H1 (cell line): ENCODE measurements around the gene EMX1. TPM values are rescaled to one million over a fixed set of nuclear protein-coding genes. Genes with fewer than 3 reads are reported as not detected.

ENCODE experiments used
- BACH1 ChIP-seq: IDR thresholded peaks from 2 replicates; pipeline ENCODE4 v1.6.1; 2012; ENCODE audit warnings: low read length, improper control_type of control experiment
- CREB1 ChIP-seq: IDR thresholded peaks from 2 replicates; pipeline ENCODE4 v1.6.1; 2012; ENCODE audit warnings: inconsistent platforms
- KDM1A ChIP-seq: fragments of 200-600, 300-600 bp; sonication (generic); IDR thresholded peaks from 2 replicates; pipeline ENCODE4 v1.7.1; 2016; ENCODE audit warnings: mild to moderate bottlenecking, low read length, borderline replicate concordance
- KDM4A ChIP-seq: IDR thresholded peaks from one replicate; pipeline ENCODE4 v1.7.1; 2012; ENCODE audit warnings: low read depth, mild to moderate bottlenecking, moderate library complexity, low read length, inconsistent platforms; ENCODE audit not compliant: severe bottlenecking
- PHF8 ChIP-seq: fragments of 200-600 bp; sonication (generic); conservative IDR thresholded peaks from 2 replicates; pipeline ENCODE4 v1.7.1; 2012; ENCODE audit warnings: low read depth, mild to moderate bottlenecking, inconsistent platforms, low read length, moderate library complexity
- RNF2 ChIP-seq: fragments of 200-900, 300-1000 bp; sonication (generic); IDR thresholded peaks from 2 replicates; pipeline ENCODE4 v1.7.1; 2016; ENCODE audit warnings: borderline replicate concordance, low read depth, mild to moderate bottlenecking, antibody characterized with exemption, low read length; ENCODE audit not compliant: poor library complexity, severe bottlenecking; ENCODE audit errors: missing control alignments
- SAP30 ChIP-seq: fragments of 300-600 bp; sonication (generic); IDR thresholded peaks from 2 replicates; pipeline ENCODE4 v1.7.1; 2012; ENCODE audit warnings: low read length, moderate library complexity, mild to moderate bottlenecking, inconsistent platforms; ENCODE audit not compliant: insufficient read depth, insufficient replicate concordance
- SP1 ChIP-seq: IDR thresholded peaks from 2 replicates; pipeline ENCODE4 v1.6.1; 2011; ENCODE audit warnings: low read depth, low read length
- polyA plus RNA-seq, 7 experiments: library from polyadenylated mRNA; depleted of rRNA in 3 of 7; stranded (reverse) in 5 of 7; unstranded in 2 of 7; fragments of >200 nt in 5 of 7; fragments of 200-250 nt in 2 of 7; gene quantifications; 1 replicate in 5 of 7; 2 replicates in 1 of 7; 4 replicates in 1 of 7; pipeline versions ENCODE4 v1.2.1 to v1.2.3, GENCODE V29; 2011 to 2013; ENCODE audit warnings: missing spikeins in 2 of 7, mixed read lengths in 2 of 7
- total RNA-seq: library from RNA; stranded (reverse); fragmentation: NEBNext Ultra II Directional; extraction: Animal tissue kit (Norgen Biotek cat#: 25700); gene quantifications from 2 replicates; pipeline ENCODE4 v1.2.1, GENCODE V29; 2021
- TF ChIP-seq, protein P1 (sequence below): fragments of 300-600 bp; sonication (generic); IDR thresholded peaks from 2 replicates; pipeline ENCODE4 v1.7.1; 2012; ENCODE audit warnings: low read length, moderate library complexity, mild to moderate bottlenecking, inconsistent platforms; ENCODE audit not compliant: insufficient replicate concordance

EMX1 gene
- total and polyA plus RNA-seq, 2 of the 8 experiments (the other 6 are each of a cell fraction or from before 2014, with no cell fraction given): 2.4 to 4.9 TPM

DNA sequence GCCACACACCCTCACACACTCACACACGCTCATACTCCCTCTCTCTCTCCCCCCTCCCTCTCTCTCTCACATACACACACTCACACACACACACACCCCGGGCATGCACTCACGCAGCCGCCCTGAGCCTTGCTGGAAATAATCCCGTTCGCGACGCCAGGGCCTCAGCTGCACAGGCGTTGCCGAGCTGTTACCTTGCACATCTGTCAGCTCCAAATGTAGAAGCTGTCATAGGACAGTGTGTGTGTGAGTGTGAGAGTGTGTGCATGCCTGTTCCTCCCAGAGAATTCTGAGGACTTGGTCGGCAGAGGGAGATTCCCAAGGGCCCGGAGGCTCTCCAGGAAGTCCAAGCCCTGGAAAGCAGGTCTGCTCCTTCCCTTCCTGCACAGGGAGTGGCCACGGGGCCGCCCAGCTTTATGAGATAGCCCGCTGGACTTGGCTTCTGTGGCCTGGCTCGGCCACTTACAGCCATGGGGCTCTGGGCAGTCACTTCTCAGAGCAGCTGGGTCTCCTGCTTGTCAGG lies 21.5 kb upstream of the EMX1 start (continued):
- TF ChIP-seq KDM4A (no peak), SP1 (no peak), KDM1A (no peak), BACH1 (no peak), PHF8 (no peak), SAP30 (no peak), CREB1 (no peak), RNF2 (no peak)
- TF ChIP-seq, protein P1, sequence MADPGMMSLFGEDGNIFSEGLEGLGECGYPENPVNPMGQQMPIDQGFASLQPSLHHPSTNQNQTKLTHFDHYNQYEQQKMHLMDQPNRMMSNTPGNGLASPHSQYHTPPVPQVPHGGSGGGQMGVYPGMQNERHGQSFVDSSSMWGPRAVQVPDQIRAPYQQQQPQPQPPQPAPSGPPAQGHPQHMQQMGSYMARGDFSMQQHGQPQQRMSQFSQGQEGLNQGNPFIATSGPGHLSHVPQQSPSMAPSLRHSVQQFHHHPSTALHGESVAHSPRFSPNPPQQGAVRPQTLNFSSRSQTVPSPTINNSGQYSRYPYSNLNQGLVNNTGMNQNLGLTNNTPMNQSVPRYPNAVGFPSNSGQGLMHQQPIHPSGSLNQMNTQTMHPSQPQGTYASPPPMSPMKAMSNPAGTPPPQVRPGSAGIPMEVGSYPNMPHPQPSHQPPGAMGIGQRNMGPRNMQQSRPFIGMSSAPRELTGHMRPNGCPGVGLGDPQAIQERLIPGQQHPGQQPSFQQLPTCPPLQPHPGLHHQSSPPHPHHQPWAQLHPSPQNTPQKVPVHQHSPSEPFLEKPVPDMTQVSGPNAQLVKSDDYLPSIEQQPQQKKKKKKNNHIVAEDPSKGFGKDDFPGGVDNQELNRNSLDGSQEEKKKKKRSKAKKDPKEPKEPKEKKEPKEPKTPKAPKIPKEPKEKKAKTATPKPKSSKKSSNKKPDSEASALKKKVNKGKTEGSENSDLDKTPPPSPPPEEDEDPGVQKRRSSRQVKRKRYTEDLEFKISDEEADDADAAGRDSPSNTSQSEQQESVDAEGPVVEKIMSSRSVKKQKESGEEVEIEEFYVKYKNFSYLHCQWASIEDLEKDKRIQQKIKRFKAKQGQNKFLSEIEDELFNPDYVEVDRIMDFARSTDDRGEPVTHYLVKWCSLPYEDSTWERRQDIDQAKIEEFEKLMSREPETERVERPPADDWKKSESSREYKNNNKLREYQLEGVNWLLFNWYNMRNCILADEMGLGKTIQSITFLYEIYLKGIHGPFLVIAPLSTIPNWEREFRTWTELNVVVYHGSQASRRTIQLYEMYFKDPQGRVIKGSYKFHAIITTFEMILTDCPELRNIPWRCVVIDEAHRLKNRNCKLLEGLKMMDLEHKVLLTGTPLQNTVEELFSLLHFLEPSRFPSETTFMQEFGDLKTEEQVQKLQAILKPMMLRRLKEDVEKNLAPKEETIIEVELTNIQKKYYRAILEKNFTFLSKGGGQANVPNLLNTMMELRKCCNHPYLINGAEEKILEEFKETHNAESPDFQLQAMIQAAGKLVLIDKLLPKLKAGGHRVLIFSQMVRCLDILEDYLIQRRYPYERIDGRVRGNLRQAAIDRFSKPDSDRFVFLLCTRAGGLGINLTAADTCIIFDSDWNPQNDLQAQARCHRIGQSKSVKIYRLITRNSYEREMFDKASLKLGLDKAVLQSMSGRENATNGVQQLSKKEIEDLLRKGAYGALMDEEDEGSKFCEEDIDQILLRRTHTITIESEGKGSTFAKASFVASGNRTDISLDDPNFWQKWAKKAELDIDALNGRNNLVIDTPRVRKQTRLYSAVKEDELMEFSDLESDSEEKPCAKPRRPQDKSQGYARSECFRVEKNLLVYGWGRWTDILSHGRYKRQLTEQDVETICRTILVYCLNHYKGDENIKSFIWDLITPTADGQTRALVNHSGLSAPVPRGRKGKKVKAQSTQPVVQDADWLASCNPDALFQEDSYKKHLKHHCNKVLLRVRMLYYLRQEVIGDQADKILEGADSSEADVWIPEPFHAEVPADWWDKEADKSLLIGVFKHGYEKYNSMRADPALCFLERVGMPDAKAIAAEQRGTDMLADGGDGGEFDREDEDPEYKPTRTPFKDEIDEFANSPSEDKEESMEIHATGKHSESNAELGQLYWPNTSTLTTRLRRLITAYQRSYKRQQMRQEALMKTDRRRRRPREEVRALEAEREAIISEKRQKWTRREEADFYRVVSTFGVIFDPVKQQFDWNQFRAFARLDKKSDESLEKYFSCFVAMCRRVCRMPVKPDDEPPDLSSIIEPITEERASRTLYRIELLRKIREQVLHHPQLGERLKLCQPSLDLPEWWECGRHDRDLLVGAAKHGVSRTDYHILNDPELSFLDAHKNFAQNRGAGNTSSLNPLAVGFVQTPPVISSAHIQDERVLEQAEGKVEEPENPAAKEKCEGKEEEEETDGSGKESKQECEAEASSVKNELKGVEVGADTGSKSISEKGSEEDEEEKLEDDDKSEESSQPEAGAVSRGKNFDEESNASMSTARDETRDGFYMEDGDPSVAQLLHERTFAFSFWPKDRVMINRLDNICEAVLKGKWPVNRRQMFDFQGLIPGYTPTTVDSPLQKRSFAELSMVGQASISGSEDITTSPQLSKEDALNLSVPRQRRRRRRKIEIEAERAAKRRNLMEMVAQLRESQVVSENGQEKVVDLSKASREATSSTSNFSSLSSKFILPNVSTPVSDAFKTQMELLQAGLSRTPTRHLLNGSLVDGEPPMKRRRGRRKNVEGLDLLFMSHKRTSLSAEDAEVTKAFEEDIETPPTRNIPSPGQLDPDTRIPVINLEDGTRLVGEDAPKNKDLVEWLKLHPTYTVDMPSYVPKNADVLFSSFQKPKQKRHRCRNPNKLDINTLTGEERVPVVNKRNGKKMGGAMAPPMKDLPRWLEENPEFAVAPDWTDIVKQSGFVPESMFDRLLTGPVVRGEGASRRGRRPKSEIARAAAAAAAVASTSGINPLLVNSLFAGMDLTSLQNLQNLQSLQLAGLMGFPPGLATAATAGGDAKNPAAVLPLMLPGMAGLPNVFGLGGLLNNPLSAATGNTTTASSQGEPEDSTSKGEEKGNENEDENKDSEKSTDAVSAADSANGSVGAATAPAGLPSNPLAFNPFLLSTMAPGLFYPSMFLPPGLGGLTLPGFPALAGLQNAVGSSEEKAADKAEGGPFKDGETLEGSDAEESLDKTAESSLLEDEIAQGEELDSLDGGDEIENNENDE: no peak
- TF ChIP-seq, all 59 proteins: peak for 0
